Measurements from ENCODE around the gene INO80D. TPM values are rescaled to one million over a fixed set of nuclear protein-coding genes. Genes with fewer than 3 reads are reported as not detected.

The INO80D gene
- total RNA-seq, 1 experiment from 2014 or later: 46.0 TPM

GRCh38 chr2:205954707-205955106 is 131.3 kb downstream of the INO80D start:
- H3K56ac ChIP-seq (ENCODE audit: insufficient read length, low read depth, low read length): no peak overlapping the region
- no peak overlapping the region for H3K4me3 Mint-ChIP-seq
- no peak overlapping the region for H3K27ac ChIP-seq (ENCODE audit: insufficient read length, low read depth, low read length)
- peaks cover 37 to 64% of the 10 kb centered on the region in 2 experiments for H3K4me1 Mint-ChIP-seq
- no peaks in the 10 kb centered on the region for H3K27me3 ChIP-seq (ENCODE audit: insufficient read depth, low read length)
- H4K91ac ChIP-seq (ENCODE audit: insufficient read length, low read depth, low read length): no peak overlapping the region
- no peak overlapping the region for H2BK5ac ChIP-seq (ENCODE audit: insufficient read length, low read length)
- H2AFZ ChIP-seq (ENCODE audit: low read length): no peak overlapping the region
- H3K4me2 ChIP-seq (ENCODE audit: insufficient read depth, insufficient read length, low read length): no peak overlapping the region
- DNase-seq: peak; percentile 37
- H3K27me3 Mint-ChIP-seq (ENCODE audit: low read depth): peaks cover 2% of the 10 kb centered on the region; the same call in 1 of the 2 replicates
- no peak overlapping the region for H2BK20ac ChIP-seq (ENCODE audit: low read depth, low read length, poor library complexity, severe bottlenecking)
- no peak overlapping the region for H3T11ph ChIP-seq (ENCODE audit: low read length)
- H3K14ac ChIP-seq (ENCODE audit: insufficient read depth, low read length): no peak overlapping the region
- no peak for TF ChIP-seq CTCF (conservative IDR thresholded peaks at IDR 0.05)
- H3K79me2 ChIP-seq (ENCODE audit: insufficient read depth, low read length): no peaks in the 10 kb centered on the region
- H3K79me1 ChIP-seq (ENCODE audit: insufficient read depth, low read depth, low read length, poor library complexity, severe bottlenecking): no peaks in the 10 kb centered on the region
- H3K23me2 ChIP-seq (ENCODE audit: insufficient read length, low read depth, low read length, poor library complexity, severe bottlenecking): no peaks in the 10 kb centered on the region
- H4K8ac ChIP-seq (replicated peaks; ENCODE audit: insufficient read length, low read depth, low read length): no peak overlapping the region
- no peaks in the 10 kb centered on the region for H3K9me3 ChIP-seq (ENCODE audit: control insufficient read depth, low read depth, low read length)
- H3K36me3 Mint-ChIP-seq (ENCODE audit: insufficient read depth in 1 of 3, low read depth in 3 of 3): peaks cover 6 to 32% (median 10%) of the 10 kb centered on the region in 3 experiments; a peak in 6 of 7 replicates
- no peak overlapping the region for H3K9ac ChIP-seq (ENCODE audit: extremely low read depth, insufficient read length, low read length)
- peaks cover 4% of the 10 kb centered on the region; the same call in 1 of the 2 replicates for H3K4me1 ChIP-seq (ENCODE audit: insufficient read depth, low read length)
- no peak overlapping the region for H3K23ac ChIP-seq (ENCODE audit: insufficient read length, low read depth, low read length)
- H3K4ac ChIP-seq (ENCODE audit: low read depth, low read length): no peak overlapping the region
- no CpG with 5 or more reads among the region's 5 CpGs for WGBS (ENCODE audit: extremely low coverage, insufficient read length, low lambda C conversion rate)
- H3K27ac Mint-ChIP-seq: no peak overlapping the region
- no peak overlapping the region for H3K18ac ChIP-seq (ENCODE audit: insufficient read length, low read depth, low read length)
- no peak overlapping the region for H2BK15ac ChIP-seq (ENCODE audit: low read depth, low read length)
- peaks cover 22 to 30% of the 10 kb centered on the region in 2 experiments for H3K9me3 Mint-ChIP-seq
- no peak overlapping the region for H2BK120ac ChIP-seq (ENCODE audit: low read depth, low read length, poor library complexity, severe bottlenecking)
- no peaks in the 10 kb centered on the region for H4K20me1 ChIP-seq (ENCODE audit: control insufficient read depth, insufficient read depth, insufficient read length)
- no peak overlapping the region for H2AK5ac ChIP-seq (ENCODE audit: insufficient read length, low read length)
- H2BK12ac ChIP-seq (ENCODE audit: insufficient read length, low read depth, low read length): no peak overlapping the region
- no peak overlapping the region for H4K5ac ChIP-seq (ENCODE audit: insufficient read length, low read depth, low read length)

All from H9 (cell line).